HUES64 (cell line): ENCODE measurements around the gene POLE2.
"Not testable (repeated sequence)": the region's sequence is repeated elsewhere in the genome, so short reads cannot be mapped to it uniquely, and the experiment has no call there.

ENCODE experiments used
- H3K27ac ChIP-seq: 2 replicates; pipeline ENCODE4 v1.7.0; 2013; ENCODE audit warnings: low read depth, low read length, inconsistent platforms
- H3K27me3 ChIP-seq: 2 replicates; pipeline ENCODE4 v1.6.1; 2013; ENCODE audit warnings: mild to moderate bottlenecking, low read length; ENCODE audit not compliant: insufficient read depth
- H3K36me3 ChIP-seq: 2 replicates; pipeline ENCODE4 v1.6.1; 2013; ENCODE audit warnings: mild to moderate bottlenecking, low read length; ENCODE audit not compliant: insufficient read depth
- H3K4me1 ChIP-seq: 2 replicates; pipeline ENCODE4 v1.6.1; 2013; ENCODE audit warnings: mild to moderate bottlenecking, low read length, moderate library complexity; ENCODE audit not compliant: insufficient read depth
- H3K4me3 ChIP-seq: 2 replicates; pipeline ENCODE4 v1.5.1; 2013; ENCODE audit warnings: mild to moderate bottlenecking, low read length, moderate library complexity
- H3K9ac ChIP-seq: 2 replicates; pipeline ENCODE4 v1.6.1; 2013; ENCODE audit warnings: mild to moderate bottlenecking, low read depth, low read length
- H3K9me3 ChIP-seq: 2 replicates; pipeline ENCODE4 v1.6.1; 2013; ENCODE audit warnings: low read depth, low read length; ENCODE audit not compliant: insufficient read depth
- WGBS: fragments of 150-250, 120-280 bp; methylation state at CpG from one replicate; pipeline ENCODE4 v1.1.7; 2013; ENCODE audit warnings: missing lambda C conversion rate; 5-methylcytosine and 5-hydroxymethylcytosine counted together

POLE2 gene

DNA sequence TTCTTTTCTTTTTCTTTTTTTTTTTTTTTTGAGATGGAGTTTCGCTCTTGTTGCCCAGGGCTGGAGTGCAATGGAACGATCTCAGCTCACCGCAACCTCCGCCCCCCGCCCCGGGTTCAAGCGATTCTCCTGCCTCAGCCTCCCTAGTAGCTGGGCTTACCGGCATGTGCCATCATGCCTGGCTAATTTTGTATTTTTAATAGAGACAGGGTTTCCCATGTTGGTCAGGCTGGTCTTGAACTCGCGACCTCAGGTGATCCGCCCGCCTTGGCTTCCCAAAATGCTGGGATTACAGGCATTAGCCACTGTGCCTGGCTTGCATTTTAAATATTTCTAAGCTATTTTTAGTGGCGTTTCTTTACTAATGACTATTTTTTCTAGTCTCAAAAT lies 5.7 kb upstream of the POLE2 start:
- Histone ChIP-seq H3K4me3 (peak overlapping the region; percentile 81), H3K9ac (peak overlapping the region; percentile 71; the same call in 1 of the 2 replicates), H3K27me3 (peaks cover 37% of the 10 kb centered on the region)
- not testable (repeated sequence) for H3K27ac ChIP-seq, H3K9me3 ChIP-seq, H3K4me1 ChIP-seq, H3K36me3 ChIP-seq
- 33% methylated on average over 13 of the region's 13 CpGs for WGBS

GRCh38 chr14:49692811-49693734 lies 5.1 kb upstream of the POLE2 start, which contains the start of gene KLHDC1:
KLHDC1 (plus strand) TSS chr14:49693120; CDS start chr14:49693195, 75 bp downstream.
- H3K9me3 ChIP-seq: no peaks in the 10 kb centered on the region
- no peak within 1 kb of the TSS; the same call in 1 of the 2 replicates for H3K27ac ChIP-seq
- H3K4me3 ChIP-seq: peak within 1 kb of the TSS; percentile 81
- H3K4me1 ChIP-seq: peaks cover 8% of the 10 kb centered on the region
- peaks cover 39% of the 10 kb centered on the region for H3K27me3 ChIP-seq
- no peaks in the 10 kb centered on the region for H3K36me3 ChIP-seq
- WGBS: 2% methylated on average over 83 of the region's 88 CpGs
- peak within 1 kb of the TSS; percentile 71 for H3K9ac ChIP-seq

DNA sequence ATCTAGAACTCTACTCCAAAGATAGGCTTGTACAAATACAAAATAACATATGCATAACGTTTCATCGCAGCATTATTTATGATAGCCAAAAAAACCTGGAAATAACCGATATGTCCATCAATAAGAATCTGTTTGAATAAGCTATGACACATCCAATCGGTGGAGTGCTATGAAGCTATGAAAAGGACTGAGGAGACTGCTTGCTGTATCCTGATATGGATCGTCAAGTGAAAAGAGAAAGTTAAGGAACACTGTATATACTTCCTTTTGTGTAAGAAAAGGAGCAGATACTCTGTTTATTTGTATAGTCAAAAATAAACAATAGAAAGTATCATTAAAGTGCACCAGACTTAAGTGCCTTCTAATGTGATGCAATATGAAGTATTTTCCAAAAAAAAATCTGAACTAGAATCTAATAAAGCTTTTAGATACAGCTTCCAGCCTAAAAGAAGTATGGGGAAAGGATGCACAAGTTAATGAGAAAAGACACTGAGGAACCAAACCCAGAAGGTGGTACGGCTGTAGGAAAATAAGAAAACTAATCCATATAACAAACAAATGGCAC lies 4.3 kb upstream of the POLE2 start:
- Histone ChIP-seq H3K27me3 (peaks cover 39% of the 10 kb centered on the region), H3K9ac (no peak overlapping the region), H3K4me1 (peaks cover 8% of the 10 kb centered on the region), H3K36me3 (no peaks in the 10 kb centered on the region), H3K4me3 (peak overlapping the region; percentile 81), H3K27ac (no peak overlapping the region), H3K9me3 (no peaks in the 10 kb centered on the region)
- WGBS: 71% methylated on average over 5 of the region's 6 CpGs

DNA sequence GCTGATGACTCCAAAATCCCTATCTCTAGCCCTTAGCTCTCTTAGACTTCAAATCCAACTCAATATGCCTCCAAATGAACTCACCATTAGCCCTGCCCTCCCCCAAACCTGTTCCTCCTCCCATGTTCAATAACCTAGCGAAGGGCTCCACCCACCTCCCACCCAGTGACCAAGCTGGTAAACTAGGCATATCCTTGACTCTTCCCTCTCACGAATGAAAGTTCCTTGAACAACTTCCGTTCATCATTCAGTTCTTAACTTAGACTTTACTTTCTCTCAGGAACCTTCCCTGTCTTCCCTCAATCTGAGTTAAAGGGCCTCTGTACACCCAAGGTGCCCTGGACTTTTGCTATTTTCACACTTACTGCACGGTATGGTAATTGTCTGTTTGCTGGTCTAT lies 3.0 kb upstream of the POLE2 start:
- no peaks in the 10 kb centered on the region for H3K9me3 ChIP-seq

GRCh38 chr14:49688701-49689030 lies 652 bp upstream of the POLE2 start:
- peaks cover 3% of the 10 kb centered on the region for H3K36me3 ChIP-seq
- peak overlapping the region; percentile 92; the same call in 1 of the 2 replicates for H3K27ac ChIP-seq
- peak overlapping the region; percentile 99 for H3K9ac ChIP-seq
- peak overlapping the region; percentile 87 for H3K4me3 ChIP-seq
- peaks cover 32% of the 10 kb centered on the region for H3K27me3 ChIP-seq
- peaks cover 8% of the 10 kb centered on the region for H3K4me1 ChIP-seq
- 93% methylated on average over 8 of the region's 8 CpGs for WGBS
- H3K9me3 ChIP-seq: no peaks in the 10 kb centered on the region

More for the DNA sequence above, 3.0 kb upstream of the POLE2 start:
- Histone ChIP-seq H3K36me3 (no peaks in the 10 kb centered on the region), H3K4me1 (peaks cover 8% of the 10 kb centered on the region), H3K4me3 (no peak overlapping the region), H3K27me3 (peaks cover 39% of the 10 kb centered on the region), H3K27ac (no peak overlapping the region), H3K9ac (no peak overlapping the region)
- 70% methylated on average over 4 of the region's 4 CpGs for WGBS

- H3K27ac ChIP-seq: no peak overlapping the region
- H3K27me3 ChIP-seq: peaks cover 9% of the 10 kb centered on the region
- H3K9ac ChIP-seq: no peak overlapping the region
- H3K4me3 ChIP-seq: no peak overlapping the region
- 92% methylated on average over 2 of the region's 4 CpGs for WGBS
- no peaks in the 10 kb centered on the region for H3K9me3 ChIP-seq
- H3K4me1 ChIP-seq: peaks cover 8% of the 10 kb centered on the region
- H3K36me3 ChIP-seq: peaks cover 24% of the 10 kb centered on the region
These were observed 1.6 kb downstream of the POLE2 start for GRCh38 chr14:49686425-49686824.

DNA sequence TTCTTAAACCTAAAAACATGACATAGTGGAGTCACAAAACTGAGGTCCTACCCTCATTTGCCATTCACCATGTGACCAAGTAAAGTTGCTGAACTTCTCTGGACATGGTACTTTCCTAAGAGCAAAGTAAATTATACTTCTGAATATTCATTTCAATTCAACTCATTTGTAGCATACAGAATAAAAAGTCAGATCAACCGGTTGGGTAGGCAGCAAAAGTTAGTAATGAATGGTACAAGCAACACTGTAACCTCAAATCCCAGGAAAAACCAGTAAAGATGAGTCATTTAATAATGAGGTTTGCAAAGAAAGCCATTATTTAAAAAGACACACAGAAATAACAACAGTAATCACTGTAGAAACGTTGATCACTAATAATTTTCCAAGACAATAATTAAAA lies 8.7 kb downstream of the POLE2 start:
- H3K9me3 ChIP-seq: no peaks in the 10 kb centered on the region
- peaks cover 79% of the 10 kb centered on the region for H3K36me3 ChIP-seq
- no peaks in the 10 kb centered on the region for H3K4me1 ChIP-seq
- no peaks in the 10 kb centered on the region for H3K27me3 ChIP-seq
- no peak overlapping the region for H3K4me3 ChIP-seq
- no peak overlapping the region for H3K27ac ChIP-seq
- WGBS: 95% methylated on average over 2 of the region's 2 CpGs
- no peak overlapping the region for H3K9ac ChIP-seq

- no peaks in the 10 kb centered on the region for H3K9me3 ChIP-seq
- no peak overlapping the region for H3K27ac ChIP-seq
- no peaks in the 10 kb centered on the region for H3K4me1 ChIP-seq
- 93% methylated on average over 4 of the region's 4 CpGs for WGBS
- H3K9ac ChIP-seq: no peak overlapping the region
- no peak overlapping the region for H3K4me3 ChIP-seq
- peaks cover 81% of the 10 kb centered on the region for H3K36me3 ChIP-seq
- H3K27me3 ChIP-seq: no peaks in the 10 kb centered on the region
These were observed 10.4 kb downstream of the POLE2 start for GRCh38 chr14:49677643-49678042.

GRCh38 chr14:49673586-49673985 lies 14.4 kb downstream of the POLE2 start:
- Histone ChIP-seq H3K36me3 (peaks cover 63% of the 10 kb centered on the region), H3K27ac (no peak overlapping the region), H3K27me3 (no peaks in the 10 kb centered on the region), H3K9me3 (no peaks in the 10 kb centered on the region), H3K4me3 (no peak overlapping the region), H3K9ac (no peak overlapping the region), H3K4me1 (no peaks in the 10 kb centered on the region)
- WGBS: 100% methylated on average over 1 of the region's 2 CpGs

DNA sequence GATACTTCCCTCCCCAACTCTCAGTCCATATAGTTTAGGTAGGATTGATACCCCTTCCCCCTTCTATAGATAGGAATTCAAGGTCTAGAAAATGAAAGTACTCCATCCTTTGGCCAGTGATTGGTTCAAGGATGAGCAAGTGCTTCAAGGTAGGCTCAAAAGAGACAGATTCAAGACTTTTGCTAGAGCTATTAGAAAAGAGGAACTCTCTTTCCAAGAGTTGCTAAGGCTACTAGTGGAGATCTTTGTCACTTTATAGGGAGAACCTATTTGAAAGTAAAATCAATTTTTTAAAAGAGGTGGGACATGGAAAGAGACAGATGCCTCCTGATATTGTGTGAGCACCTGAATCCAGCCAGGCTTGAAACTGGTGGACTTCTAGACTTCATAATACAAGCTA lies 17.5 kb downstream of the POLE2 start:
- no peak overlapping the region for H3K9ac ChIP-seq
- peaks cover 65% of the 10 kb centered on the region for H3K36me3 ChIP-seq
- no peaks in the 10 kb centered on the region for H3K4me1 ChIP-seq
- H3K27ac ChIP-seq: no peak overlapping the region
- H3K27me3 ChIP-seq: no peaks in the 10 kb centered on the region
- H3K4me3 ChIP-seq: no peak overlapping the region
- H3K9me3 ChIP-seq: no peaks in the 10 kb centered on the region

- Histone ChIP-seq H3K4me3 (no peak overlapping the region), H3K4me1 (no peaks in the 10 kb centered on the region), H3K9ac (no peak overlapping the region), H3K36me3 (peaks cover 53% of the 10 kb centered on the region), H3K27me3 (no peaks in the 10 kb centered on the region), H3K9me3 (no peaks in the 10 kb centered on the region), H3K27ac (no peak overlapping the region)
- 100% methylated on average over 1 of the region's 2 CpGs for WGBS
These were observed 28.2 kb downstream of the POLE2 start for GRCh38 chr14:49659526-49660455.
